NCI-H1105 (cell line): ENCODE measurements around the gene CRCP.
A peak's percentile ranks its signal among the peaks of the same experiment; 100 is the strongest.
"Not testable (repeated sequence)": the region's sequence is repeated elsewhere in the genome, so short reads cannot be mapped to it uniquely, and the experiment has no call there.

Experiments used
- DNase-seq: peaks from one replicate; lab custom pipeline; 2025; lab: John Stamatoyannopoulos, UW

CRCP gene

GRCh38 chr7:66156035-66156434 lies 41.4 kb downstream of the CRCP start:
- not testable (repeated sequence) for DNase-seq

- DNase-seq, result no peak
Observed at GRCh38 chr7:66157060-66157459, 42.4 kb downstream of the CRCP start.

- DNase-seq, result no peak
Observed at GRCh38 chr7:66162622-66163021, 48.0 kb downstream of the CRCP start.

GRCh38 chr7:66163186-66163610 lies 48.6 kb downstream of the CRCP start:
- DNase-seq, result no peak

GRCh38 chr7:66164356-66164755 lies 49.7 kb downstream of the CRCP start:
- DNase-seq, result no peak

DNA sequence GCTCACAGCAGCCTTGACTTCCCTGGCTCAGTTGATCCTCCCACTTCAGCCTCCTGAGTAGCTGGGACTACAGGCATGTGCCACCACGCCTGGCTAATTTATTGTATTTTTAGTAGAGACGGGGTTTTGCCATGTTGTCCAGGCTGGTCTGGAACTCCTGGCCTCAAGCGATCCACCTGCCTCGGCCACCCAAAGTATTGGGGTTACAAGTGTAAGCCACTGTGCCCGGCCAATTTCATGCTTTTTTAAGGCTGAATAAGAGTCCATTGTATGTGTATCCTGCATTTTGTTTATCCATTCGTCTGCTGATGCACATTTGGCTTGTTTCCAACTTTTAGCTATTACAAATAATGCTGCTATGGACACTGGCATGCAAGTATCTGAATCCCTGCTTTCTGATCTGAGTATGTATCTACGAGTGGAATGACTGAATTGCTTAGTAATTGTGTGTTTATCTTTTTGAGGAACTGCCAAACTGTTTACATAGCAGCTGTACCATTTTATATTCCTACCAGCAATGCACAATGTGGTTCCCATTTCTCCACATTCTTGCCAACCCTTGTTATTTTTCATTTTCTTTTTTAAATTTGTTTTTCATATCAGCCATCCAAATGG lies 53.2 kb downstream of the CRCP start:
- DNase-seq, result peak; percentile 70

DNA sequence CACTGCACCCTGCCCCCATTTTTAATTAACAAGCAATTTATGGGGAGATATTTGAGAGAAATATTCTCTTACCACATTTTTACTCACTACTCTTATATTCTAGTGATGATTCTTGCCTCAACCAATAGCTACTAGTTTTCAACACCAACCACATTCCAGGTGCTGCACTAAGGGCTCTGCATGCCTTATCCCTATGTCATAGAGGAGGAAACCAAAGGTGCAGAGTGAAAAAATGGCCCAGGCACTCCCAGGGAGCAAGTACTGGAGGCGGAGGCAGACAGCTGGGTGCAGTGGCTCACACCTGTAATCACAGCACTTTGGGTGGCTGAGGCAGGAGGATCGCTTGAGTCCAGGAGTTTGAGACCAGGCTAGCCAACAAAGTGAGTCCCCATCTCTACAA lies 55.0 kb downstream of the CRCP start:
- DNase-seq, result no peak

DNA sequence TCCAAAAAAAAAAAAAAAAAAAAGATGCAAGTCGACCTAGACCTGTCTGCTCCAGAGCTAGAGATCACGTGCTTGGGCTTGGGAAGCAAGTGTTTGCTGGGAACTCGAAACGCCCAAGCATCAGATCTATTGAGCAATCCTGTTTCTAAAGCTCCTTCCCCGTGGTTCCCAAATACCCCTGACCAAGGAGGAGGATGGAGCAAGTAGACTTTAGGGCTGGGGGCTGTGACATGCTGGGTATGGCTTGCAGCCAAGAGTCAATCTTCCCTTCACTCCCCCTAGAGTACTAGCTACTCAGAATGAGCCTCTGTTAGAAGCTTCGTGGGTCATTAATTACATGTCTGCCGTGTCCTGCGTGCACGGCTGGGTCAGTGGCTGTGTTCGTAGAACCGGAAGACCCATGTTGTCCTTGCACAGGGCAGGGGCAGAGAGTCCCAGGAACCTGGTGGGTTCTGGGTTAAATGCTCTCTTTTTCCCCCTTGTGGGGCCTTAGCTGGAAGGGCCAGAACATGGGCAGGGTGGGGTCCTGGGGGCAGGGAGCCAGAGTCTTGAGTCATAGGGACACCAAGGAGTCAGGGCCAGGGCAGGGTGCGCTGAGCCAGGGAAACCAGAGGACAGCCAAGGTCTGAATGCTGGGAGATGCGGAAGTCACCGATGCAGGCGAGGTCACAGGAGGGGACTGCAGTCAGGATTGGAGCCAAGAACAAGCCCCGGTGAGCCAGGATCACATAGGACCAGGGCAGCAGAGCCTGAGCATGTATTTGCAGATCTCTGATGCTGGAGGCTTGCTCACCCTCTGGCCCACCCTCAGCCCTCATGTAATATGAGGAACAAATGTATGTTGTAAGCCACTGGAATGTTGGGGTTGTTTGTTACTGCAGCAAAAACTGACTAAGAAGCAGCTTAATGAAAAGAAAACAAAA lies 55.9 kb downstream of the CRCP start:
- no peak for DNase-seq

DNA sequence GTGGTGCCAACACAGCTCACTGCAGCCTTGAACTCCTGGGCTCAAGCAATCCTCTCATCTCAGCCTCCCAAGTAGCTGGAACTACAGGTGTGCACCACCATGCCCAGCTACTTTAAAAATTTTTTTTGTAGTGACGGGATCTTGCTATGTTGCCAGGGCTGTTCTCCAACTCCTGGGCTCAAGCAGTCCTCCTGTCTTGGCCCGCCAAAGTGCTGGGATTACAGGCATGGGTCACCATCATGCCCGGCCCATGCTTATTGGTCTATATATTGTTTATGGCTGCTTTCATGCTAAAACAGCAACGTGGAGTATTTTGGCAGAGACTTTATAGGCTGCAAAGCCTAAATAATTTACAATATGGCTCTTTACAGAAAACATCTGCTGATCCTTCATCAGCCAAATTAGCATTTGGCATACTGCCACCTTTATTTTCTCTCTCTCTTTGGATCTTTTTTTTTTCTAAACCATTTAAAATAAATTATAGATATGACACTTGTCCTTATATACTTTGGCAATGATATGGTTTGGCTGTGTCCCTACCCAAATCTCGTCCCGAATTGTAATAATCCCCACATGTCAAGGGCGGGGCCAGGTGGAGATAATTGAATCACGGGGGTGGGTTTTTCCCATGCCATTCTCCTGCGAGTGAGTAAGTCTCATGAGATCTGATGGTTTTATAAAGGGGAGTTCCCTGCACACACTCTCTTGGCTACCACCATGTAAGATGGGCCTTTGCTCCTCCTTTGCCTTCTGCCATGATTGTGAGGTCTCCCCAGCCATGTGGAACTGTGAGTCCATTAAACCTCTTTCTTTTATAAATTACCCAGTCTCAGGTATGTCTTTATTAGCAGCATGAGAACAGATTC lies 58.1 kb downstream of the CRCP start:
- DNase-seq, result peak; percentile 35

DNA sequence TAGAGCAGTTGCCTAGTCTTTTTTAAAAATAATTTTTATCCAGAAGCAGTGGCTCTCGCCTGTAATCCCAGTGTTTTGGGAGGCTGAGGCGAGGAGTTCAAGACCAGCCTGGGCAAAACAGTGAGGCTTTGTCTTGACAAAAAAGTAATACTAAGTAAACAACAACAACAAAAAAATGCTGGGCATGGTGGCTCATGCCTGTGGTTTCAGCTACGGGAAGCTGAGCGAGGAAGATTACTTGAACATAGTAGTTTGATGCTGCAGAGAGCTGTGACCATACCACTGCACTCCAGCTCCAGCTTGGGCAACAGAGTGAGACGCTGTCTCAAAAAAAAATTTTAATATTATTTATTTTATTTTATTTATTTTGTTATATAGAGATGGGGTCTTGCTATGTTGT lies 59.2 kb downstream of the CRCP start:
- DNase-seq, result no peak

- not testable (repeated sequence) for DNase-seq
Observed at GRCh38 chr7:66175006-66175405, 60.4 kb downstream of the CRCP start.

- no peak for DNase-seq
Observed at GRCh38 chr7:66176914-66177313, 62.3 kb downstream of the CRCP start.

- DNase-seq, result no peak
Observed at GRCh38 chr7:66178258-66178657, 63.6 kb downstream of the CRCP start.

DNA sequence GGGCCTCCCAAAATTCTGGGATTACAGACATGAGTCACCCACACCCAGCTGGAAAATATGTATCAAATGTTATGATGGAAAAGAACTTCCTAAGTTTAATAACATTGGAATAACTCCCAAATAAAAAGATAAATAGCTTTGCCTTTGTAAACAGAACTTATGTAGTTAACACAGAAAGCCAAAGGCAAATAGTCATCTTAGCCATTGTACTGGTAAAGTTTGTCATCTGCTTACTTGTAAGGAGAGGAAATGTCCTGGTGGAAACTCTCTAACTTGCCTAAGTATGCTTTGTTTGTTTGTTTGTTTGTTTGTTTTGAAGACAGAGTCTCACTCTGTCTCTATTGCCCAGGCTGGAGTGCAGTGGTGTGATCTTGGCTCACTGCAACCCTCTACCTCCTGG lies 66.7 kb downstream of the CRCP start:
- no peak for DNase-seq

DNA sequence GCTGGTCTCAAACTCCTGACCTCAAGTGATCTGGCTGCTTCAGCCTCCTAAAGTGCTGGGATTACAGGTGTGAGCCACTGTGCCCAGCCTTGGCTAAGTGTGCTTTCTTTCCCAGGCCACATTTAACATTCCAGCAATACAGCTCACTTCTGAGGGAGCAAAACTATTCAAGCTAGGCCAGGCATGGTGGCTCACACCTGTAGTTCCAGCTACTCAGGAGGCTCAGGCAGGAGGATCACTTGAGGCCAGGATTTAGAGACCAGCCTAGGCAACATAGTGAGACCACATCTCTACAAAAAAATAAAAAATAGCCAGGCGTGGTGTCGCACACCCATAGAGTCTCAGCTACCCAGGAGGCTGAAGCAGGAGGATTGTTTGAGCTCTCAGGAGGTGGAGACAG lies 67.2 kb downstream of the CRCP start:
- DNase-seq, result no peak

DNA sequence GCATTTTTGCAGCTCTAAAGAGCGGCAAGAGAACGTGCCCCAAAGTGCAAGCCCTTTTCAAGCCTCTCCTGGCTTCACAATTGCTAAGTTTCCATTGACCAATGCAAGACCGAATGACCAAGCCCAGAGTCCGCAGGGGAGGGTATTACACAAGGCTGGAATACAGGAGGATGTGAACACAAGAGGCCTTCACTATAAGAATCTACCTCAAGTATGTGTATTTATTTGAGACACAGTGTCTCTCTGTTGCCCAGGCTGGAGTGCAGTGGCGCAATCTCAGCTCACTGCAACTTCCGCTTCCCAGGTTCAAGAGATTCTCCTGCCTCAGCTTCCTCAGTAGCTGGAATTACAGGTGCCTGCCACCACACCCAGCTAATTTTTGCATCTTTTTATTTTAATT lies 68.3 kb downstream of the CRCP start:
- DNase-seq, result no peak

DNA sequence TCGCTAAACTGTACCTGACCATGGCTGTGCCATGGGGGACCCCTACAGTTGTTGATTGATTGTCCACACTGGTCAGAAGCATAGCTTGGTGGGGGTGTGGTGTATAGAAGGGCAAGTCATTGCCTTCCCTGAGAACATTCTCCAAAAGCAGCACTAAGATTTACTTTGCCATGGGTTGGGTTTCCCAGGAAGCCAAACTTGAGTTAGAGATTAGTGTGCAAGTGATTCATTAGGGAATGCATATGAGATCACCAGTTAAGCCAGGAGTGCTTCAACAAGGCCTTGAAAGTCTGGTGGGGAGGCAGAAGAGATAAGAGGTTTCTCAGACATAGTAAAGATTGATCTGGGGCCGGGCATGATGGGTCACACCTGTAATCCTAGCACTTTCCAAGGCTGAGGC lies 69.1 kb downstream of the CRCP start:
- DNase-seq, result no peak

- no peak for DNase-seq
Observed at GRCh38 chr7:66185680-66186187, 71.1 kb downstream of the CRCP start.

DNA sequence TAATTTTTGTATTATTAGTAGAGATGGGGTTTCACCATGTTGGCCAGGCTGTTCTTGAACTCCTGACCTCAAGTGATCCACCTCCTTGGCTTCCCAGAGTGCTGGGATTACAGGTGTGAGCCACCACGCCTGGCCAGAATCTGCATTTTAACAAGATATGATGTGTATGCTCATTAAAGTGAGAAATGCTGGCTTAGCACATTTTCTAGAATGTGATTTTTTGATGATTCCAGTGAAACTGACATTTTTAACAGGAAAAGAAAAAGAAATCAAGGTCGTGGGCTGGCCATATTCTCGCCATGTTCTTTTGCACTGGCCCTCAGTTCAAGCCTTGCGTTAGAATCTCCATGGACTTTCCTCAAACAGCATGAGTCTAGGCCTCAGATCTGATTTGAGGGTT lies 72.3 kb downstream of the CRCP start:
- no peak for DNase-seq

- DNase-seq, result no peak
Observed at GRCh38 chr7:66187905-66188304, 73.3 kb downstream of the CRCP start.

- DNase-seq, result no peak
Observed at GRCh38 chr7:66188645-66189044, 74.0 kb downstream of the CRCP start.
